ENCODE data around the gene CCT7. TPM values are rescaled to one million over a fixed set of nuclear protein-coding genes. Genes with fewer than 3 reads are reported as not detected.

The CCT7 gene
- polyA plus RNA-seq, 1 of the 3 experiments (the other 2 are of a cell fraction), result 369 TPM

GRCh38 chr2:73233932-73234832 is at the start of gene CCT7 (continued):
- TF ChIP-seq TCF12 (IDR thresholded peaks at IDR 0.05) (peak; percentile 56; the same call in 1 of the 2 replicates), FOXM1 (IDR thresholded peaks at IDR 0.05; ENCODE audit: low read depth) (no peak)

- WGBS (ENCODE audit: low lambda C conversion rate), result 15% methylated on average over 2 of the region's 2 CpGs
- Histone ChIP-seq H3K9me3 (no peaks in the 10 kb centered on the region), H3K4me3 (ENCODE audit: low read depth in 2 of 2, low read length in 1 of 2) (no peak overlapping the region), H3K4me1 (ENCODE audit: control insufficient read depth in 1 of 2, insufficient read depth in 2 of 2, low read depth in 1 of 2, low read length in 1 of 2) (no peaks in the 10 kb centered on the region), H4K20me1 (ENCODE audit: insufficient read depth) (no peaks in the 10 kb centered on the region), H3F3A (replicated peaks; ENCODE audit: insufficient read depth) (no peaks in the 10 kb centered on the region), H3K36me3 (replicated peaks in 1 of 2; ENCODE audit: control insufficient read depth in 1 of 2, insufficient read depth in 2 of 2, low read length in 1 of 2) (no peaks in the 10 kb centered on the region), H3K4me2 (no peak overlapping the region), H3K27ac (ENCODE audit: low read depth in 2 of 2, low read length in 1 of 2) (no peak overlapping the region), H3K9me2 (no peaks in the 10 kb centered on the region), H3K9ac (no peak overlapping the region), H3K79me2 (ENCODE audit: insufficient read depth) (no peaks in the 10 kb centered on the region), H3K27me3 (ENCODE audit: insufficient read depth) (peaks cover 39% of the 10 kb centered on the region; the same call in 1 of the 2 replicates), H2AFZ (ENCODE audit: low read depth) (no peak overlapping the region)
- TF ChIP-seq, protein P1, sequence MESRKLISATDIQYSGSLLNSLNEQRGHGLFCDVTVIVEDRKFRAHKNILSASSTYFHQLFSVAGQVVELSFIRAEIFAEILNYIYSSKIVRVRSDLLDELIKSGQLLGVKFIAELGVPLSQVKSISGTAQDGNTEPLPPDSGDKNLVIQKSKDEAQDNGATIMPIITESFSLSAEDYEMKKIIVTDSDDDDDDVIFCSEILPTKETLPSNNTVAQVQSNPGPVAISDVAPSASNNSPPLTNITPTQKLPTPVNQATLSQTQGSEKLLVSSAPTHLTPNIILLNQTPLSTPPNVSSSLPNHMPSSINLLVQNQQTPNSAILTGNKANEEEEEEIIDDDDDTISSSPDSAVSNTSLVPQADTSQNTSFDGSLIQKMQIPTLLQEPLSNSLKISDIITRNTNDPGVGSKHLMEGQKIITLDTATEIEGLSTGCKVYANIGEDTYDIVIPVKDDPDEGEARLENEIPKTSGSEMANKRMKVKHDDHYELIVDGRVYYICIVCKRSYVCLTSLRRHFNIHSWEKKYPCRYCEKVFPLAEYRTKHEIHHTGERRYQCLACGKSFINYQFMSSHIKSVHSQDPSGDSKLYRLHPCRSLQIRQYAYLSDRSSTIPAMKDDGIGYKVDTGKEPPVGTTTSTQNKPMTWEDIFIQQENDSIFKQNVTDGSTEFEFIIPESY (IDR thresholded peaks at IDR 0.05; ENCODE audit: borderline replicate concordance, low read depth), result no peak
- no peak for TF ChIP-seq RAD21 (IDR thresholded peaks at IDR 0.05; ENCODE audit: low read length)
- CTCF ChIA-PET, result interaction anchor here (1.0 to 4.3 kb wide), 3 partner anchors 9 to 100 kb away, joined by 3 to 35 read pairs (median 3); no protein-coding TSS in a partner anchor
- POLR2A ChIA-PET, result no interaction called here
- DNase-seq, result no peak
These were observed 48.1 kb upstream of the CCT7 start for GRCh38 chr2:73185965-73186364.

GRCh38 chr2:73187549-73187948 is 46.6 kb upstream of the CCT7 start:
- CTCF ChIA-PET, result interaction anchor here (1.2 to 4.3 kb wide), 4 partner anchors 10 to 26 kb away, joined by 3 to 35 read pairs (median 7); no protein-coding TSS in a partner anchor
- TF ChIP-seq TCF12 (IDR thresholded peaks at IDR 0.05), result no peak
- no peak for TF ChIP-seq CTCF (IDR thresholded peaks at IDR 0.05)
- TF ChIP-seq IRF3 (IDR thresholded peaks at IDR 0.05; ENCODE audit: low read depth, low read length), result no peak
- TF ChIP-seq PBX3 (IDR thresholded peaks at IDR 0.05), result no peak
- no peak for TF ChIP-seq EZH2phosphoT487 (IDR thresholded peaks at IDR 0.05; ENCODE audit: borderline replicate concordance, low read depth)
- no peak for TF ChIP-seq CHD2 (IDR thresholded peaks at IDR 0.05; ENCODE audit: low read length, partially characterized antibody)
- no peak for TF ChIP-seq RFX5 (IDR thresholded peaks at IDR 0.05; ENCODE audit: low read length)
- TF ChIP-seq, protein P2, sequence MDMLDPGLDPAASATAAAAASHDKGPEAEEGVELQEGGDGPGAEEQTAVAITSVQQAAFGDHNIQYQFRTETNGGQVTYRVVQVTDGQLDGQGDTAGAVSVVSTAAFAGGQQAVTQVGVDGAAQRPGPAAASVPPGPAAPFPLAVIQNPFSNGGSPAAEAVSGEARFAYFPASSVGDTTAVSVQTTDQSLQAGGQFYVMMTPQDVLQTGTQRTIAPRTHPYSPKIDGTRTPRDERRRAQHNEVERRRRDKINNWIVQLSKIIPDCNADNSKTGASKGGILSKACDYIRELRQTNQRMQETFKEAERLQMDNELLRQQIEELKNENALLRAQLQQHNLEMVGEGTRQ (IDR thresholded peaks at IDR 0.05; ENCODE audit: borderline replicate concordance, low read depth, low read length), result no peak
- TF ChIP-seq SIN3A (IDR thresholded peaks at IDR 0.05; ENCODE audit: borderline replicate concordance, low read depth, low read length), result no peak
- TF ChIP-seq EP300 (IDR thresholded peaks at IDR 0.05; ENCODE audit: borderline replicate concordance in 1 of 2, low read depth in 1 of 2, low read length in 1 of 2), result no peak
- TF ChIP-seq RCOR1 (IDR thresholded peaks at IDR 0.05; ENCODE audit: low read length), result no peak
- TF ChIP-seq GATA2 (CRISPR knock-in tag; IDR thresholded peaks at IDR 0.05), result no peak
- TF ChIP-seq TAF1 (IDR thresholded peaks at IDR 0.05; ENCODE audit: borderline replicate concordance, low read depth, low read length), result no peak
- no peak for TF ChIP-seq ELF1 (IDR thresholded peaks at IDR 0.05)

More at GRCh38 chr2:73187549-73187948, 46.6 kb upstream of the CCT7 start:
- no peaks in the 10 kb centered on the region for H3K4me1 ChIP-seq (ENCODE audit: control insufficient read depth in 1 of 2, insufficient read depth in 2 of 2, low read depth in 1 of 2, low read length in 1 of 2)
- no peak overlapping the region for H3K9ac ChIP-seq
- H3K9me2 ChIP-seq, result no peaks in the 10 kb centered on the region
- H3K36me3 ChIP-seq (replicated peaks in 1 of 2; ENCODE audit: control insufficient read depth in 1 of 2, insufficient read depth in 2 of 2, low read length in 1 of 2), result no peaks in the 10 kb centered on the region
- H3K4me3 ChIP-seq (ENCODE audit: low read depth in 2 of 2, low read length in 1 of 2), result no peak overlapping the region
- H3K9me3 ChIP-seq, result no peaks in the 10 kb centered on the region
- no peaks in the 10 kb centered on the region for H3K79me2 ChIP-seq (ENCODE audit: insufficient read depth)
- no peak for DNase-seq
- POLR2A ChIA-PET, result interaction anchor here (0.5 kb wide), 1 partner anchor 21 kb away, joined by 3 read pairs; no protein-coding TSS in a partner anchor
- H3K27me3 ChIP-seq (ENCODE audit: insufficient read depth), result peaks cover 47% of the 10 kb centered on the region; the same call in 1 of the 2 replicates
- H3F3A ChIP-seq (replicated peaks; ENCODE audit: insufficient read depth), result no peaks in the 10 kb centered on the region
- H3K4me2 ChIP-seq, result no peak overlapping the region
- no peaks in the 10 kb centered on the region for H4K20me1 ChIP-seq (ENCODE audit: insufficient read depth)
- H2AFZ ChIP-seq (ENCODE audit: low read depth), result no peak overlapping the region
- H3K27ac ChIP-seq (ENCODE audit: low read depth in 2 of 2, low read length in 1 of 2), result no peak overlapping the region
- WGBS (ENCODE audit: low lambda C conversion rate), result 6% methylated on average over 2 of the region's 2 CpGs
